NCI-H2081 treated with DMSO at 0.1 percent for 48 hours (cell line): Measurements from ENCODE around the gene MAMLD1.

Experiments
- DNase-seq: peaks from one replicate; lab custom pipeline; 2025; lab: John Stamatoyannopoulos, UW

The MAMLD1 gene

DNA sequence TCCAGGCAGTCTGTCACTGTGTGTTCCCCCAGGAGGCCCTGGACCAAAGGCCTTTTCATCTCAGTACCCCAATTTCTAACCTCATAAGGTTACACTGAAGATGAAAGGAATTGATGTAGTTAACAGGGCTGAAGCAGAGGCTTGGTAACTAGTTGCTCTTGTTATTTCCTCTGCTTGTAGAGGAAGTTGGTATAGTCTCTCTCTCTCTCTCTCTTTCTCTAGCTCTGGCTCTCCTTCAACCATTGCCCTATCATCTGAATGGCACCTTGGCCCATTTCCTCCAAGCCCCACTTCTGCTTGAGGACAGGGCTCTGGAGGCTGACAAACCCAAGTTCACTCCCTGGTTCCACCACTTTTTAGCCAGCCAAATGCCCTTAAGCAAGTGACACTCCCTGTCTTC is 96.1 kb downstream of the MAMLD1 start:
- DNase-seq = no peak

GRCh38 chrX:150460063-150460462 is 96.9 kb downstream of the MAMLD1 start:
- no peak for DNase-seq

- DNase-seq = no peak
Measured at GRCh38 chrX:150460781-150461180, 97.7 kb downstream of the MAMLD1 start.

DNA sequence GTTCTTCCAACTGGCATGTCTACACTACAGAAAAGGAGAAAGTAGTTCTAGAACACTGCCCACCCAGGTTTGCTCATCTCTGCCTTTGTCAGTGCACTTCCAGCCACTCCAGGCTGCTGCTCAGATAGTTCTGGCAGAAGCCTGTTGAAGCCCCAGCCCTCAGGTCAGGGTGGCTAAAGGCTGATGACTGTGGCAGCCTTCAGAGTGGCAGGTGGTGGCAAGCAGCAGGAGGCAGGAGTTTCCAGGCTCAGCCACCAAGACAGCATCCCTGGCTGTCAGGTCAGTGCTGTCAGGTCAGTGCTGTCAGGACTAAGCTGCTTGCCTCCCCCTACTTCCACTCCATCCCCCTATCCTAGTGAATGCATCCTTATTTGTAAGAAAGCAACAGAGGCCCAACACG is 100.4 kb downstream of the MAMLD1 start:
- DNase-seq = no peak

- DNase-seq = no peak
Measured at GRCh38 chrX:150464001-150464400, 100.9 kb downstream of the MAMLD1 start.

GRCh38 chrX:150465326-150465725 is 102.2 kb downstream of the MAMLD1 start:
- DNase-seq = no peak

GRCh38 chrX:150465881-150466775 is 103.0 kb downstream of the MAMLD1 start:
- DNase-seq = no peak

GRCh38 chrX:150472306-150472705 is 109.2 kb downstream of the MAMLD1 start:
- DNase-seq = no peak

DNA sequence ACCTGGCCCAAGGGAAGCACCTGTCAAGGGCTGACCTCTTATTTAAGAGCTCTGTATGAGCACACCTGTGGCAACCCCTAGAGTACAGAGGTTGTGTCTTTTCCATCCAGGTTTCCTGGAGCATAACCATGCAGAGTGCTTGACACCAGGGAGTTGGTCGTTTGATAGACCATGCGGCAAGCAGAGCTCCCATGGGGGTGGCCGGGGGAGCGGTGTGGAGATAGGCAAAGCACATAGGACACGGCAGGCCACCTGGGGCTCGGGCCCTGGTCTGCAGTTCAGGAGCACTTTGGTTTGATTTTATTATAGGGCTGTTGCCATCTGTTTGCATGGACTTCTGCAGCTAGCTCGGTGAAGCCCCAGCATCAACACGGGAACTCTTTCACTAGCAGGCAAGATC is 110.3 kb downstream of the MAMLD1 start:
- no peak for DNase-seq

DNA sequence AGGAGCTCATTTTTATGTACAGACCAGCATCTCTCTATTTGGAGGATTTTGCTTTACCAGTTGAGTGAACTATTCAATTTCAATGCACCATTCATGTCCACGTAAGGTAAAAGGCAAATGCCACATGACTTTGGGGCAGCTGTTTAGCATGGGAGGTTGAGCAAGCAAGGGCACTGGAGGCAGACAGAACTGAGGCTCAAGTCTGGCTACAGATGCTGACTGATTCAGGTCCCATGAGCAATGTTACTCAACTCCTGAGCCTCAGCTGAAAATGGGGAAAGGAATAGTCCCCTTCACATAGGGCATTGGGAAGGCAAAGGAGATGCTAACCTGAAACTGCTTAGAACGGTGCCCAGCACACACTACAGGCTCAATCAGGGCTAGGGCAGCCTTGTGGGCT is 112.3 kb downstream of the MAMLD1 start:
- no peak for DNase-seq

DNA sequence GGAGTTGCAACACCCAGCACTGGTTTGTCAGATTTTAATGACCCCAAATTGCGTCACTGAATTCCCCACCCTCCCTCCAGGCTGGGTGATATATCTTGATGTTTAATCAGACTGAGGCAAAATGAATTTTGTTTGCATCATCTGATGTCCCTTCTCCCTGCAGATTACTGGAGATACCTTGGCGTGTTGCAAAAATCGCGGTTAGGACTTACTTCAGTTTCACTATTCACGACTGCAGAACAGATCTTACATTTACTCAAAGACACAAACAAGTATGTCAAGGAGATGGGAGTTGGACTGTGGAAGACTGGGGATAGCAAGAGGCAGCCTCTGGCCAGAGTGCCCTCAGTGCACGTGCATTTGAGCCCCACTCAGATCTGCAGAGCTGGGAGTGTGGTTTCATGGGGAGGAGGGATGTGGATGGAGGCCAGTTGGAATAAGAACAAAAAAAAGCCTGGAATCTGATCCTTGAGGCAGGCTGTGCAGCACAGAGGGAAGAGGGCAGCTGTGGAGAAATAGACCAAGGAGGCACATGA is 113.1 kb downstream of the MAMLD1 start:
- no peak for DNase-seq

DNA sequence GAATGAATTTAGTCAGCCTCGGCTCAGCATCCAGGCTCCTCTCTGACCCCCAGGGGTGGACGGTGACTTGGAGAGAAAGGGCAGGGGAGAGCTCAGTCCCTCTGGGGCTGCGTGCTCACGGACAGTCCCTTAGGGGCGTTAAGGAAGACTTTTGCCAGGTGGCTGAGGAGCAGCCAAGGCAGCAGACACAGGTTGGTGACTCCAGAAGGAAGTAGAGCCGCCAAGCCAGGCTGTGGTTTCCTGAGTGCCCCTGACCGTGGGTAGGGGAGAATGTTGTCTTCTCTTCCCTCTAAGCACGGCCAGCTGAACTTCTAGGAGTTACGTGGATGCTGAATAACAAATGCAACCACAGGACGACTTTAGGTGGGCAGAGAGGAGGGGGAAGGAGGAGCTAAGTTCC is 114.3 kb downstream of the MAMLD1 start:
- DNase-seq = no peak

- no peak for DNase-seq
Measured at GRCh38 chrX:150478496-150479492, 115.7 kb downstream of the MAMLD1 start.

GRCh38 chrX:150482537-150483206 is 119.6 kb downstream of the MAMLD1 start:
- DNase-seq = no peak

DNA sequence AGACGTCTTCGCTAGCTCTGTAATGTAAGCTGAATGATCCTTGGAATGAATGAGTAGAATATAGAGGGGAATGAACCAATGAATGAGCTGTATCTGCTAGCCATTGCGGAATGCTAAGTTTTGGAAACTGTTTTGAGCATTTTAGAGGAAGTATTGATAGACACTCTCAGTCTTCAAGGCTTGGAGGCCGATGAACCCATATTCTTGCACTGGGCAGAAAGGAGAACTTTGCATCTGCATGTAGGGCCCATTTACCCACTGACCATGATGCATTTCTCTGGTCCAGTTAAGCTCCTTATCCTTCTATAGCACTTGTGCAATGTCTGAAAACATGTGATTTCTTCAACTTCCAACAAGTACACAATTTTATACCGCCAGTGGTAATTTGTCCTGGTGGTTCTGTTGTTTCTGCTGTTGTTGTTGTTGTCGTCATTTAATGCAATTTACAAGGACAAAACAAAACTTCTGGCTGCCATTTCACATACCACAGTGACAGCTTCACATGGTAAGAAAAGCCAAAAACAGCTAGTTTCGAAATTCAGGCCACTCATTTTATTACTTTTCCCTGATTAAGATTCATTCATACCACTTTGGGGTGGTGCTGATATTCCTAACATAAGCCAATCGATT is 120.4 kb downstream of the MAMLD1 start:
- no peak for DNase-seq

- DNase-seq = no peak
Measured at GRCh38 chrX:150486011-150486410, 122.9 kb downstream of the MAMLD1 start.

DNA sequence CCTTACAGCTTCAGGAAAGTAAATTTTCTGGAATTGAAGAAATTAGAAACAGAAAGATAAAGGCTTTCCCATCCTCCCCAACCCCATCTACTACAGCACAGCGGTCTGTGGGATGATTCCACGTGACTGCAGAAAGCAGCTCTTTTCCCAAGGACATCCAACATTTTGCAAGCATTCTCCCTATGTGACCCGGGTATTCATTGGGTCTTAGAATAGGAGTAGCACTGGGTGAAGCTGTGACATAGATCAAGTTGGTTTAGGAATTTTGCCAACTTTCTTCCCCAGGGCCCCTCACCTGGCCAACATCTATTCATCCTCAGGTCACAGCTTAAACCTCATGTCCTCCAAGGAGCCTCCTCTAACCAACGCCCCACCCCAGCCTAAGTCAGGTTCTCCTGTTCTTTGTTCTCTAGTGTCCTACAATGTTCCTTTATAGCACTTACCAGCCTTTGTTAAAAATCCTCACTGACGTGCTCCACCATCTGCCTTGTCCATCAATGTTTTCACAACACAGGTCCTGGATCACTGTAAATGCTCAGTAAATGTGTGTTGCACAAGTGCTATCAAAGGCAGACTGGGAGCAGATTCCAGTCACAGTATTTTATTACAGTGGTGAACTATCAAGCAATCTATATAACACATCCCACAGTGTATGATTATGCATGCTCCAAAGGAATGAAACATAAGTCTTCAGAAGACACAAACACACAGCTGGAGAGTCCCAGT is 124.4 kb downstream of the MAMLD1 start:
- DNase-seq = no peak

GRCh38 chrX:150489359-150490015 is 126.4 kb downstream of the MAMLD1 start:
- DNase-seq = no peak

GRCh38 chrX:150495496-150495895 is 132.4 kb downstream of the MAMLD1 start:
- DNase-seq = no peak

- DNase-seq = no peak
Measured at GRCh38 chrX:150499240-150499639, 136.1 kb downstream of the MAMLD1 start.
